Medulla oblongata (tissue), 1 donor: ENCODE measurements around the gene LOXL3.

Experiments used
- DNase-seq: peaks from one replicate; pipeline ENCODE4 v3.0.0-alpha.2; 2015; ENCODE audit errors: extremely low spot score

LOXL3 gene

DNA sequence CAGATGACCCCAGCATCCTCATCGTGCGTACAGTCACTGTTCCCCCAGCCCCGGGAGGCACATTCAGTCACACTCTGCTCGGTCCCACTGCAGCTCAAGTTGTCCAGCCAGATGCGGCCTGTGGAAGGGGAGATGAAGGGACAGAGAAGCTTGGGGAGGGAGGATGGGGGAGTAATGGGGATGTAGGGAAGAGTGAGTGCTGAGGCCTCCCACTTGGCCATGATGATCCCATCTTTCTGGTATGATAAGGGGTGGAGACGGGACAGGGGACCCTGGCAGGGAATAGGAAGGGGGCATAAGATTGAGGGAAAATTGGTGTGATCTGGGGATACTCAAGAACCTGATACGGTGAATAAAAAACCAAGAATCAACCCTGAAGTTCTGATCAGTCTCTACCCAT, 3.5 kb downstream of the LOXL3 start:
- no peak for DNase-seq

DNA sequence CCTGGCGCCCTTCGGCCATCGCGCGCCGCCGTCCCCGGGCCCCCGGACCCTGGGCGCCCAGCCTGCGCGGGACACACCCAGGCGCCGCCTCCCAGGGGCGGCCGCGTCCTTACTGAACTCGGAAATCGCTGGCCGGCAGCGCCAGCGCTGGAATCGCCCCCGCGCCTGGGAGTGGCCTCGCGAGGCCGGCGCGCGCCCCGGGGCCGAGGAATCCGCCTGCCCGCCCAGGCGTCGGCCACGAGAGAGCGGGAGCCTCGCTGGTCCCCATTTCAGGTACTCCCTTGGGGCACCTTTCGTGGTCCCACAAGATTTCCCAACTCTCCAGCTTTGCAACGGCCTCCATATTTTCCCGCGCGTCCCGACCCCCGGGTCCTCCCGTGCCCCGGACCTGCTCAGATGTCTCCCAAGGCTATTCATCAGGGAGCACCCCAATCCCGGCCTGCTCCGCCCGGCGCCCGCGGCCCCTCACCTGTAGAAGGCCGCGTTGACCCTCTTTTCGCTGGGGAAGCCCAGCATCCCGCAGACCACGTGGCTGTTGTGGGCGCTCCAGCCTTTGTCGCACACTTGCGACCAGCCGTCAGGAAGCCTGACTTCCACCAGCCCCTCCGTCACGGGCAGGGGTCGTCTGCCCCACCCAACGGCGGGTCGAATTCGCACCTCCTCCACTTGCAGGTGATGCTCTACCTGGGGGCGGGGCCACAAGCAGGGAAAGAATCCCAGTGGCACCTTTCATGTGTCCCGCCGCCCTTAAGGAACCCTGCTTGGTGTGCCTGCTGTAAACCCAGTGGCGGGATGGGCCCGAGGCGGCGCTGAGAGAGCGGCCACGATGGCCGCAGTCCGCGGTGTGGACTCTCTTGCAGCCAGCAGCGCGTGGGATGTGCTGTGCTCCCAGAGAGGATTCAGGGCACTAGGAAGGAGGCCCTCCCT, 4.6 kb downstream of the LOXL3 start:
- peak; percentile 32 for DNase-seq

DNA sequence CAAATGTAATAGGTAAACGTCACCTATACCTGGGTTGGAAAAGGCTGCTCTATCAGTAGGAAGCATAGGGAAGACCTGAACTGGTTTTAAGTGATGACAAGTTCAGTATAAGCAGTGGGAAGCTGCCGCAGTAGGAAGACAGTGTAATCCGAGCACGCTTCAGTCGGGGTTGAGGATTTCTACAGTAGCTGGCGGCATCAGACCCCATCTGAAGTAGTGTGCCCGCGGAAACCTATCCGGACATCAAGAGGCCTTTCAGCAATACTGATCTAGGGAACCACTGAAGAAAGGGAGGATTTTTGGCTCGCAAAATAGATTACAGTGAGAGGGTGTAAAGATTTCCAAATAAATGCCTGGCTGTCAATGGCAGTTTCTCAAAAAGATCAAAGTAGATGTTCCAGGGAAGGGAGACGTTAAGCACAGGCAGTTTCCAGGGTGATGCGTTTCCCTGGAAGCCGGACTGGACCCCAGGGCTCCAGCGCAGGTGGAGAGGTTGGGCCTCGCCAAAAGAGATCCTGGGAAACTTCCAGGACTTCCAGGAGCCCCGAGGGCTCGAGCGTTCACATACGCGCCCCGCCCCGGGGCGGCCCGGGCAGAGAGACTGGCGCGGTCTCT, 5.3 kb downstream of the LOXL3 start:
- no peak for DNase-seq

DNA sequence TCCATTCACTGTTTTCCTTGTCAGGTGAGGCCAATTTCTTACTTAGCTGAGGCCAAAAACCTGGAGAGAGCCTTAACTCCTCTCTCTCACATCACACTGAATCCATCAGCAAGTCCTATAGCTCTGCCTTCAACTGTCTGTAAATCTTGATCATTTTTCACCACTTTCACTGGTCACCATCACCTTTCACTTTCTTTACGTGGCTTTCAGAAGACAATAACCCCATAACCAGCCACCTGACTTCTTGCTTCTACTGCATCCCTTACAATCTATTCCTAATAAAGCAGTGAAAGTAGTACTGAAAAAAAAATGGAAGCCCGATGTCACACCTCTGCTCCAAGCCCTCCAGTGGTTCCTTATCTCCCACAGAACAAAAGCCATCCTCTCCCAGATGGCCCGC, 7.7 kb downstream of the LOXL3 start:
- no peak for DNase-seq

DNA sequence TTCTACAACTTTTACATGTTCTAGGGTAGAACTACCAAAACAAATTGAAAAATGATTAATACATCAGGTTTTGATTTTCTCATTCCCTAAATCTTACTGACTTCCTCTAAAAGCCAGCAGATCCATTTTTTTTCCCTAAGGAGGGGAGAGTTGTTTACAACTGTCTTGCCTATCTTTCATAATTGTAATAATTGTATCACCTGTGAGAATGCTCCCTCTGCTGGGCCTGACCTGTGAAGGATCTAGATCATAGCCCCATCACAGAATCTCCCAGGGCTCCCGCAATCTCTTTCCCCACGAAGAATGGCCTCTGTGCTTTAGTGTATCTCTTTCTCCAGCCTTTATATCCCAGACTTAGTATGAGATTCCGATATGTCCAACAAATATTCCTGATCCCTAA, 9.1 kb downstream of the LOXL3 start:
- no peak for DNase-seq

DNA sequence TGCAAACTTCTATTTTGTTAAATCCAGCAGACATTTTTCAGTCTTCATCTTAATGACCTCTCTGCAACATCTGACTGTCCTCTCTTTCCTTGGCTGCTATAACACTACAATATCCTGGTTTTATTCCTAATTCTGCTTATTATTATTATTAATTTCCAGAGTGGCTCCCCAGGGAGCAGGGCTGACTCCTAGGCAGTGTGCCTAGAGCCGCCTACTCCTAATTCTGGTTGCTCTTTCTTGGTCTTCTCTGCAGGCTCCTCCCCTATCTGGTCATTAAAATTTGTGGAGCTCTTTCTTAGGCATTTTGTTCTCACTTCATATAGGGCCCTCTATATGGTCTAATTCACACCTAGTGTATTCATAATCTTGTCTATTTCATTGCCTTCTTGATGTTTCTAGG, 10.8 kb downstream of the LOXL3 start:
- DNase-seq, result no peak

DNA sequence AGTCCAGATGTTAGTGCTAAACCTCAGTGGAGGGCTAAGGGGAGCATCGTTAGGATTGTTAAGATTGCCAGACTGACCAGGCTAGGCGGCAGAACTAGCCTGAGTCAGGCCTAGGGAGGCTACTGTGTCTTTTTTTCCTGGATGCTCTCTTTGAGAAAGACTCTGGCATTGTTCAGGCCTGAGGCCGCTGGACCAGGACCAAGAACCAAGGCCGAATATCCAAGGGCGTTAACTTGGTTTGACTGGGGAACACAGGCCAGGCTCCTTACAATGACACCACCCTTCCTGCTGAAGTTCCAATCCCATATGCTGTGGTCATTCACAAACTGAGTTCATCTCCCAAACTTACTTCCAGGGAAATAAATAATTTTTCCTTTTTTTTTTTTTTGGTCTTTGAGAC, 13.5 kb downstream of the LOXL3 start:
- no peak for DNase-seq

DNA sequence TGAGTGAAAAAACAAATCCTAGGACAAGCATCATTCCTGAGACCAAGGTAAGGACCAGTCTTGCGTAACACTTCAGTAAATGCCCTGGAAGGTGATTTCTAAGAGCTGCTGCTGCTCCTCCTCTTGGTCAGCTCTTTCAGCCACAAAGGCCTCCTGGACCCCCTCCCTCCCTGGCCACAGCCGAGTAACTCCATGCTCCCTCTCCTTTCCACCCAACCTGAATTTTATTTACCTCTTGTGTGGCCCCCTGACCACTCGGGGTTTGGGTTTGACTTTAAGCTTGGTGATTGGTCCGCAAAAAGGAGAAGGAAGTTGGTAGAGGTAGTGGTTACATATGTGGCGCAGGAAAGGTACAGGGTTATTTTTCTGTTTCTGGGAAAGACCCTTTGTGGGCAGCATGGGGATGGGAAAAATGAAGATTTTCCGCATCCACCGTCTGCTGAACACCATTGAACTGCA, 14.8 kb downstream of the LOXL3 start:
- no peak for DNase-seq

DNA sequence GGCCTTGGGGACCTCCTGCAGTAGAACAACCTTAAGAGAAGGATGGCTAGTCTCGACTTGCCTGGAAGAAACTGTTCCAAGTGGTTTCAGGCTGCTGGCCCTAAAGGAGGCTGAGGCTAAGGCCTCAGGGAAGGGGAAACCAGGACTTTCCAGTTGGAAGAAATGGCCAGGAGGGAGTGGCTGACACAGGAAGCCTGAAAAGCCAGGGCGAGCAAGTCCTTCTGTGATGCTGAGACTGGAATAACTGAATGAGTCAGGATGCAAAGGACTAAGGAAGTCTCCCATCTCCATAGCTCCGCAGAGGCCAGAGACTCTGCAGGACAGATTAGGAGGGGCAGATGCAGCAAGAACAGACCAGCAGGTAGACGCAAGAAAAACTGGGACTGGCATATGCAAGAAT, 16.6 kb downstream of the LOXL3 start:
- DNase-seq, result no peak

DNA sequence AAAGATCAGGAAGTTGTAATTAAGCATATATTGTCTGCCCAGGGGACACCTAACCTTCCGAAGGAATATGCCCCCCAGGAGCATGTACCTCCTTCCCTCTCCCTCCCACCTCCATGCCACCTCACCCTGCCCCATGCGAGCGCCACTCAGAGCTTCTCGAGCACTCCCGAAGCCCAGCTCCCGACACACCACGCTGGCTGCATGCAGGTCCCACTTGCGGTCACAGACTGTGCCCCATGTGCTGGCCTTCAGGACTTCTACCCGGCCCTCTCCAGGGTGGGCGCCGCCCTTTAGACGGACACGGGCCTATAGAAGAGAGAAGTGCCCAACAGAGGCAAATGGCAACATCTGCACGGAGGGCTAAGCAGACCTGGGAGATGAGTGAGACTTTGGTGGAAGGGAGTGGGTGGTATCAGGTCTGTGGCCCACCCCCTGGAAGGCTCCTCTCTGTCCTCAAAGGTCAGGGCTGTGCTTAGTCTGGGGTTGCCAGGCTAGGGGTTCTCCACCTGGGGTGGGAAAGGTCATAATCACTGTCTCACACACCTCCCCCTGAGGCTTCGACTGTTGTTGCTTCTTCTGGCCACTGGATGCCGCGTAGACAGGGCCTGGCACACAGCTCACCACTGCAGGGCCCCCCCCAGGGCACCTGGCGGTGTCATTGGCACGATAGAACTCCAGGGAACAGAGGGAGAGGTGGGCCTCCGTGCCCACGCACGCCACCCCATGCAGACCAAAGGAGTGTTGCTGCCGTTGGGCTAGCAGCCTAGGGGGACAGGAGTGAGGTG, 17.4 kb downstream of the LOXL3 start:
- DNase-seq, result no peak

DNA sequence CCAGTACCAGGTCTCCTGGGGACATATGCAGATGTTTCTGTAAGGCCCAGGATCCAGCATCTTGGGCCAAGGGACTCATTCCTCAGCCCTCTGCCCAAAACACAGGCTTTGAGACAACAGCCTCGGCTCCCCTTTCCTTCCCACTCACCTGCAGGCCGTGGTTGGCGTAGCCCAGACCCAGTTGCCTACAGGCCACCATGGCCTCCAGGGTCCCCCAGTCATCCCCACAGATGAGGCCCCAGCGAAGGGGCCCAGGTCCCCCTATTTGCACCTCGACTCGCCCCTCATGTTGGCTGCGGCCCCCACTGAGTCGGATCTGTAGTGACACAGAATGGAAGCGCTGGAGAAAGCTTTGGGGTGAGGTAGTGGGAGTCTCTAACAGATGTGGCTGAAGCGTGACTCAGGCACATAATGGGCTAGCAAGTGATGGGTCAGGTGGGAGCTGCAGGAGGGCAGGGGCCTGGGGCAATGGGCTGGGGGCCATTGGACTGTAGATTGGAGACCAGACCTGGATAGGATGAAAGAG, 18.2 kb downstream of the LOXL3 start:
- no peak for DNase-seq

DNA sequence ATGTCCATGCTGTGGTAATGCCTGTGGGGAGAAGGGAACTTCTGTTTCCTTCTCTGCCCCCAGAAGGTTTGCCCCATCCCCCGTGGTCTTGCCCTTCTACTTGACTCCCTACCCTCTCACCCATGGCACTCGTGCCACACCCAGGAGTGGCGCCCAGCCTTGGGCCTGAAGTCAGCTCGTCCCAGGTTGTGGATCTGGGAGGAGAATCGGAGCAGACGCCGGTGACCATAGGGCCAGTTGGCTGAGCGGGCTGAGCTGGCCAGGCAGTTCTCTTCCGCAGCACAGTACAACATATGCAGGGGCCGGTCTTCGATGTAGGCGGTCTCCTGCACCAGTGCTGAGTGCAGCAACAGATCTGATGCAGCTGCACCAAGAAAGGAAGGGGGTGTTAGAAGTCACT, 19.3 kb downstream of the LOXL3 start:
- DNase-seq, result no peak

DNA sequence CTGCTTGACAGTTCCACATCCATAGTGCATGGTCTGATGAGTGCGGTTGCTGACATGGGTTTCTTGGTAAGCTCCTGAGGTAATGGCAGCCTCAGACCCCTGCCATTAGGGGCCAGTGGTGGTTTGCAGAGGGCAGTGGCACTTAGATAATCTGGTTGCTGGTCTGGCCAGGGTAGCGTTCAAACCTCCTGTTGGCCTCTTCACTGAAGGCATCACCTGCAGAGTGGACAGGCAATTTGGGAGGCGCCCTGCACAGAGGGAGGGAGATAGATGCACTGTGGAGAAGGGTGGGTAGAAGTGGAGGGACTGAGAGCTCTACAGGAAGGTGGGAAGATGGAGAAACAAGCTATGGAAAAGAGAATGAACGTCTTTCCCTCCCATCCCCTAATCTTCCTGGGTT, 20.3 kb downstream of the LOXL3 start:
- no peak for DNase-seq

DNA sequence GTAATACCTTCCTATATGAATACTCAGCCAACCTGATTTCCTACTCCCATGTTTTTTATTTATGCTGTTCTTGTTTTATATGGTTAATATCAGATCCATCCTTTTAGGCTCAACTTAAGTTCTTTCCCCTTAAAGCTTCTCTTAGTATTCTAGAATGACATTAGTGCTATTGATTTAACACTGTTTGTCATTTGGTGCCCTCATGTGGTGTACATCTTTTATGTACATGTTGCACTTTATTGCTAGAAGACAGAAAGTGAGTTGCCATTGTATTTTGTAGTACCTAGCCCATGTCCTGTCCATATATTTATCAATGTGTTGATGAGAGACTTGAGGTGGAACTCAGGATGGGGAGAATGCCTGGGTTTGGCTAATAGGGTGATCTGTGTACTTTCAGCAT, 21.5 kb downstream of the LOXL3 start:
- DNase-seq, result peak; percentile 46

DNA sequence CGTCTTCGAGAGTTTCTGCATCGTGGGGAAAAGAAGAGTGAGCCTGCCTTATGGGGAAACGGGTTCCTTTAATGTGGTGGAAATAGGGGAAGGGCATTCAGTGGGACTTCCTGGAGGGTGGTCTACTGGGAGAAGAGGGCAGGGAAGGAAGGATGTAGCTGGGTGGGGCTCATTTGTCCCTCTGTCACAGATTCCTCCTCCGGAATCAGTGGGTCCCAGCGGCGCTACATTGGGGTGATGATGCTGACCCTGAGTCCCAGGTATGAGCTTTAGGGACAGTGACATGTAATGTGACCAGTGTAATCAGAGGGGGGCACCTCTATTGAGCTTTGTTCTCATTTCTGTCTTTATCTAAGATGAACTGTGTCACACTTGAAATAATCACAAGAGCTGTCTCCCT, 22.1 kb downstream of the LOXL3 start:
- no peak for DNase-seq

DNA sequence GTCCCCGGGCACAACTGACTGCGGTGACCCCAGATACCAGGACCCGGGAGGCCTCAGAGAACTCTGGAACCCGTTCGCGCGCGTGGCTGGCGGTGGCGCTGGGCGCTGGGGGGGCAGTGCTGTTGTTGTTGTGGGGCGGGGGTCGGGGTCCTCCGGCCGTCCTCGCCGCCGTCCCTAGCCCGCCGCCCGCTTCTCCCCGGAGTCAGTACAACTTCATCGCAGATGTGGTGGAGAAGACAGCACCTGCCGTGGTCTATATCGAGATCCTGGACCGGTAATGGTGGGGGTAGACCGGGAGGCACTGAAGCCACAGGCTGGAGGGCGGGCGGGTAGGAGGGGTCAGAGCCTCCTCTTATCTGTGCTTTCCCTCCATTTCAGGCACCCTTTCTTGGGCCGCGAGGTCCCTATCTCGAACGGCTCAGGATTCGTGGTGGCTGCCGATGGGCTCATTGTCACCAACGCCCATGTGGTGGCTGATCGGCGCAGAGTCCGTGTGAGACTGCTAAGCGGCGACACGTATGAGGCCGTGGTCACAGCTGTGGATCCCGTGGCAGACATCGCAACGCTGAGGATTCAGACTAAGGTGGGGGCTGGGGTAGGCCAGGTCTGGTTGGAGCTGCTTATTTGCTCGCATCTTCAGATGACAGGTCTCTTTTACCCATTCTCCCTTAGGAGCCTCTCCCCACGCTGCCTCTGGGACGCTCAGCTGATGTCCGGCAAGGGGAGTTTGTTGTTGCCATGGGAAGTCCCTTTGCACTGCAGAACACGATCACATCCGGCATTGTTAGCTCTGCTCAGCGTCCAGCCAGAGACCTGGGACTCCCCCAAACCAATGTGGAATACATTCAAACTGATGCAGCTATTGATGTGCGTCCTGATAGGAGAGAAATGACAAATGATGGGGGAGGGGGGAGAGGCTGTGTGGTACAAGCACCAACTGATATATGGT, 23.2 kb downstream of the LOXL3 start:
- DNase-seq, result peak; percentile 42

DNA sequence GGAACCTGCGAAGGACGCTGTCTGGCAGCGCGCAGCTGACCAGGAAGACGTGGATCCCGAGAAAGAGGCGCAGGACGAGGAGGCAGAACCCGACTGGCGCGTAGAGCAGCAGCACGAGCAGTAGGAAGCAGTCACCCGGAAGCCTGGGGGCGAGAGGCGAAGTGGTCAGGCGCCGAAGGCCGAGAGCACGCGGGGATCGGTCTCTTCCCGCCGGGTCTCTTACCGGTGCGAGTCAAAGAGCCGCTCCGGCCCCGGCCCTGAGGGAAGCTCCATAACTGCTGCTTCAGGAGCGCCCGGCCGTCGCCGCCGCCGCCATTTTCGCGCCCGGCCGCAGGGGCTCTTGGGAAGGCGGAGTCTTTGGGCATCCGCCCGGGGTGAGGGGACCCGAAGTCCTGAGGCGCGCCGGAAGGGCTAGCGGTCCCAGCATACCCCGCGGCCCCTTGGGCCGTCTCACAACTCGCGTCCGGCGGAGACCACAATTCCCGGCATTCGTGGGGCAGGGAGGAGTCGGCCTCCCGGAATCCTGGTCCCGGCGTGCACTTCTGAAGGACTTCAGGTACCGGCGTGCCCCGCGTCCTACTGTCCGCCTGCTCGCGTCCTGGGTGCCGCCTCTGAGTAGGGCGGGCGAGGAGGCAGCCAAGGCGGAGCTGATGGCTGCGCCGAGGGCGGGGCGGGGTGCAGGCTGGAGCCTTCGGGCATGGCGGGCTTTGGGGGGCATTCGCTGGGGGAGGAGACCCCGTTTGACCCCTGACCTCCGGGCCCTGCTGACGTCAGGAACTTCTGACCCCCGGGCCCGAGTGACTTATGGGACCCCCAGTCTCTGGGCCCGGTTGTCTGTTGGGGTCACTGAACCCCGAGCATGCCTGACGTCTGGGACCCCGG, 24.1 kb downstream of the LOXL3 start, which contains the start of the genes AUP1 and HTRA2:
TSS of gene AUP1 (minus strand) at position 350 of the 882 bp plus-strand sequence. CDS start at position 273, 77 bp downstream.
TSS of gene HTRA2 (plus strand) at position 577 of the 882 bp plus-strand sequence. CDS start at position 651, 74 bp downstream.
- DNase-seq, result peak; percentile 99

DNA sequence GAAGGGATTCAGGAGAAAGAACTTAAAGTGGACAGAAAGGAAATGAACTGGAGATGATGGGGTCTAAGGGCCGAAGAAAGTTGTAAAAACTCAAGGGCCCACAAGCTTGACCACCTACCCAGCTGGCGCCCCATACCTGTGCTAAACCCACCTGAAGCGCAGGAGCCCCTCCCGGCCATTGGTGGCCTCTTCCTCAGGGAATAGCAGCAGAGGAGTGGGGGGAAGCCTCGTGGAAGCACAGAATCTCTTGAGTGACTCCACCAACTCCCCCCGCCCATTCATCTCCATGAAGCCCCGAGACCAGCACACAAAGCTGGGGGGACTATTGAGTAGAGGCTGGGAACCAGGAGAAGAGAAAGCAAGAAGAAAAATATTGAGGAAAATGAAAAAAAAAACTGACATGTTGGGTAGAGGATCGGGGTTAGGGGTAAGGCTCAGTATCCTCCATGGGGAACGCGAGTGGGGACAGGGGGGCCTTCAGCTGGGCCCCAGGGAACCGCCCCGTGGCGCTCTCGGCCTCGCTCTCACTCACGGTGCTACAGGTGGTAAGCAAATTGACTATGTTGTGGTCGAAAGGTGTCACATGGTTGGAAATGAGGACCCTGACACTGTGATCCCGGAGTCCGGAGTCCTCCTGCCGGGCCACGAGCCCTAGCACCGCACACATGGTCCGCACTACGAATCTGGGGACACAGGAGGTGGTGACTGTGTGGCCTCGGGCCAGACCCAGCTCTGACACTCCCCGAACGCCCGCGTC, 25.0 kb downstream of the LOXL3 start:
- no peak for DNase-seq

DNA sequence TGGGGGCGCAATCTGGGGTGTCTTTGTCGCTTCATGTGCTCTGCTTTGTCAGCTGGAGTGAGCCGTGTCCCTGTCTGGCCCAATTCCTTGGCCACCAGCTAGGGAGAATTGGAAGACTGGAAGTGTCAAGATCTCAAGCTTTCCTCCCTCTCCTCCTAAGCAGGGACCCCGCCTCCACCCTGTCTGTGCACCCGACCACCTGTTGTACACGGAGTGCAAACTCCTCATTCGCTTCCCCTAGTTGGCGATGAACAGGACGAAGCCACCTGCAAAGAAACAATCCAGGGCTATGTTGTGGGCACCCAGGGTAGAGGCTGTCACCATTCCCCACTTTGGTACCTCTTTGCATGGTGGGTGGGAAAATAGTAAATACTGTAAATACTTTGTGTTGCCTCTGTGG, 26.0 kb downstream of the LOXL3 start:
- DNase-seq, result no peak
